ENCODE data around the gene RUNX1.

GRCh38 chr21:34925597-34925996, 123.5 kb downstream of the RUNX1 start:
- TF ChIP-seq CTCF (IDR thresholded peaks at IDR 0.05; ENCODE audit: low read depth, low read length) = no peak
- no peak for TF ChIP-seq MAX (IDR thresholded peaks at IDR 0.05; ENCODE audit: low read depth, low read length)
- TF ChIP-seq POLR2A (IDR thresholded peaks at IDR 0.05; ENCODE audit: extremely low read depth, insufficient read length) = no peak
- no peak for TF ChIP-seq MYC (IDR thresholded peaks at IDR 0.05; ENCODE audit: low read depth, low read length)
